ENCODE measurements around the gene ADGRD1.

The ADGRD1 gene

GRCh38 chr12:131094831-131095805 is 141.4 kb downstream of the ADGRD1 start:
- no peak for DNase-seq (ENCODE audit: extremely low read depth, low read depth)
- no peak for TF ChIP-seq CTCF (IDR thresholded peaks at IDR 0.05; ENCODE audit: low read depth, low read length)

GRCh38 chr12:131095826-131096680 is 142.3 kb downstream of the ADGRD1 start:
- DNase-seq (ENCODE audit: extremely low read depth, low read depth) = no peak
- no peak for TF ChIP-seq CTCF (IDR thresholded peaks at IDR 0.05; ENCODE audit: low read depth, low read length)

- no peak for DNase-seq (ENCODE audit: extremely low read depth, low read depth)
- TF ChIP-seq CTCF (IDR thresholded peaks at IDR 0.05; ENCODE audit: low read depth, low read length) = no peak
Measured at GRCh38 chr12:131096681-131097181, 143.0 kb downstream of the ADGRD1 start.

- no peak for TF ChIP-seq CTCF (IDR thresholded peaks at IDR 0.05; ENCODE audit: low read depth, low read length)
- DNase-seq (ENCODE audit: extremely low read depth, low read depth) = no peak
Measured at GRCh38 chr12:131097202-131098177, 143.8 kb downstream of the ADGRD1 start.

- TF ChIP-seq CTCF (IDR thresholded peaks at IDR 0.05; ENCODE audit: low read depth, low read length) = no peak
- no peak for DNase-seq (ENCODE audit: extremely low read depth, low read depth)
Measured at GRCh38 chr12:131098178-131098981, 144.7 kb downstream of the ADGRD1 start.
